Thyroid gland (tissue), 4 donors: ENCODE data around the gene IL6ST. TPM values are rescaled to one million over a fixed set of nuclear protein-coding genes. Genes with fewer than 3 reads are reported as not detected.

Experiments used
- DNase-seq, 2 donors: peaks; one replicate each; pipeline ENCODE4 v3.0.0-alpha.2; 2019
- H3K27ac ChIP-seq, 3 donors: fragments of 200-600 bp; sonication (generic); 1 replicate in 2 of 3; 2 replicates in 1 of 3; pipeline ENCODE4 v1.5.1; 2016 to 2019; ENCODE audit warnings: mild to moderate bottlenecking in 1 of 3, moderate library complexity in 1 of 3
- H3K27me3 ChIP-seq: fragments of 200-600 bp; sonication (generic); one replicate; pipeline ENCODE4 v1.5.1; 2019
- H3K36me3 ChIP-seq, 2 donors: fragments of 200-600 bp; sonication (generic); one replicate each; pipeline ENCODE4 v1.5.1; 2016 to 2019
- H3K4me1 ChIP-seq, 2 donors: fragments of 200-600 bp; sonication (generic); one replicate each; pipeline ENCODE4 v1.5.1; 2017 to 2019
- H3K4me3 ChIP-seq, 3 donors: fragments of 200-600 bp; sonication (generic); replicated peaks in 1 of 3; 1 replicate in 2 of 3; 2 replicates in 1 of 3; pipeline ENCODE4 v1.5.1; 2016; ENCODE audit warnings: mild to moderate bottlenecking in 1 of 3
- H3K9me3 ChIP-seq: fragments of 200-600 bp; sonication (generic); one replicate; pipeline ENCODE4 v1.5.1; 2017
- POLR2A ChIP-seq, 2 donors: fragments of 450-650 bp; IDR thresholded peaks; one replicate each; pipeline ENCODE4 v1.6.1; 2017; ENCODE audit warnings: antibody characterized with exemption in 2 of 2, mild to moderate bottlenecking in 2 of 2, moderate library complexity in 1 of 2
- WGBS, 2 donors: methylation state at CpG; one replicate each; pipeline ENCODE4 v1.1.5; 2017; 5-methylcytosine and 5-hydroxymethylcytosine counted together
- intact Hi-C: fragments of 100-400 bp; cut with DNase I; formaldehyde crosslinking; loops from one replicate; pipeline ENCODE4 v1.15.1; 2023
- total RNA-seq, 4 donors: library from RNA; depleted of rRNA; stranded (reverse); fragments of >200 nt; gene quantifications; one replicate each; pipeline ENCODE4 v1.2.3, GENCODE V29; 2016
- TF ChIP-seq, protein P1 (sequence below), 6 experiments: fragments of 200-600 bp in 3 of 6; fragments of 450-650 bp in 3 of 6; sonication (generic) in 3 of 6; IDR thresholded peaks; one replicate each; pipeline ENCODE4 v1.5.1; 2016 to 2019; ENCODE audit warnings: antibody characterized with exemption in 6 of 6, mild to moderate bottlenecking in 2 of 6, inconsistent platforms in 1 of 6, moderate library complexity in 1 of 6

Gene IL6ST
- total RNA-seq, 4 donors from 2014 or later, result 280 to 550 (median 359) TPM

DNA sequence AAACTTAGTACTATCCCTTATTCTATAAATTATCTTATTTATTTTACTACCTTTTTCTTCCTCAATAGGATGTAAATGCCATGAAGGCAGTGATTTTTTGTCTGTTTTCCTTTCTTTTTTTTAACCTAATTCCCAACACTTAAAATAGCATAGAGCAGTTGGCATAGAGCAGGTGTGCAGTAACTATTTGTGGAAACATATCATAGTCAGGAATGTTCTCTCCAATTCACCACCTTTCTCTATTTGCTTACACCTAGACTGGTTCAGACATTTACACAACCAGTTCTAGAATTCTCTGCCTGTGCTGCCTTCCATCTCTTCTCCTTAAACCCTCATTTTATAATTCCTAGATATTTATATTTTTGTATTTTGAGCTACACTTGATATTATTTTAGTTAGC lies 94.0 kb downstream of the IL6ST start:
- intact Hi-C loops, result no loop called here
- Histone ChIP-seq H3K9me3 (no peaks in the 10 kb centered on the region), H3K27me3 (no peaks in the 10 kb centered on the region), H3K4me1 (no peaks in the 10 kb centered on the region), H3K36me3 (no peaks in the 10 kb centered on the region), H3K27ac (no peak overlapping the region), H3K4me3 (no peak overlapping the region)
- TF ChIP-seq, protein P1, sequence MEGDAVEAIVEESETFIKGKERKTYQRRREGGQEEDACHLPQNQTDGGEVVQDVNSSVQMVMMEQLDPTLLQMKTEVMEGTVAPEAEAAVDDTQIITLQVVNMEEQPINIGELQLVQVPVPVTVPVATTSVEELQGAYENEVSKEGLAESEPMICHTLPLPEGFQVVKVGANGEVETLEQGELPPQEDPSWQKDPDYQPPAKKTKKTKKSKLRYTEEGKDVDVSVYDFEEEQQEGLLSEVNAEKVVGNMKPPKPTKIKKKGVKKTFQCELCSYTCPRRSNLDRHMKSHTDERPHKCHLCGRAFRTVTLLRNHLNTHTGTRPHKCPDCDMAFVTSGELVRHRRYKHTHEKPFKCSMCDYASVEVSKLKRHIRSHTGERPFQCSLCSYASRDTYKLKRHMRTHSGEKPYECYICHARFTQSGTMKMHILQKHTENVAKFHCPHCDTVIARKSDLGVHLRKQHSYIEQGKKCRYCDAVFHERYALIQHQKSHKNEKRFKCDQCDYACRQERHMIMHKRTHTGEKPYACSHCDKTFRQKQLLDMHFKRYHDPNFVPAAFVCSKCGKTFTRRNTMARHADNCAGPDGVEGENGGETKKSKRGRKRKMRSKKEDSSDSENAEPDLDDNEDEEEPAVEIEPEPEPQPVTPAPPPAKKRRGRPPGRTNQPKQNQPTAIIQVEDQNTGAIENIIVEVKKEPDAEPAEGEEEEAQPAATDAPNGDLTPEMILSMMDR (IDR thresholded peaks at IDR 0.05), result no peak
- TF ChIP-seq POLR2A (IDR thresholded peaks at IDR 0.05), result no peak
- no peak for DNase-seq

DNA sequence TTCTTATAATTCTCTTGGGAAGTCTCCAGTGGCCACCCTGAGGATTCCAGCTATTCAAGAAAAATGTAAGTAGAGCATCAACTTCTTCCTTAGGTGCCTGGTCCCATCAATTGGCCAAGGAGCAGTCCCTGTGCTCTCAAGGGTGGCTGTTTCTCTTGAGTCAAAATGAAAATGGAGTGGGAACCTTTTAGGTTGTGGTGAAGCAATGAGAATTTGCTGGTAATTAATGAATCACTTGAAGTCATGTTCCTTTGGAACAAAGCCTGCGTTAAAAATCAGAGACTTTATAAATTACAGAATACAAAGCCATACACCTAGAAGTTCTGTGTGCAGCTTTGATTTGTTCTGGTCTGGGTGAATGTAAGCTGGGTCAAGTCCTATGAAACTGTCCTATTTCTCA lies 94.7 kb downstream of the IL6ST start:
- Histone ChIP-seq H3K27me3 (no peaks in the 10 kb centered on the region), H3K27ac (no peak overlapping the region), H3K9me3 (no peaks in the 10 kb centered on the region), H3K4me3 (no peak overlapping the region), H3K36me3 (no peaks in the 10 kb centered on the region), H3K4me1 (no peaks in the 10 kb centered on the region)
- TF ChIP-seq POLR2A (IDR thresholded peaks at IDR 0.05), result no peak
- TF ChIP-seq, protein P1 (IDR thresholded peaks at IDR 0.05), result no peak
- intact Hi-C loops, result no loop called here
- no peak for DNase-seq
- 93 to 100% methylated on average over 1 of the region's 1 CpG for WGBS, 2 donors

DNA sequence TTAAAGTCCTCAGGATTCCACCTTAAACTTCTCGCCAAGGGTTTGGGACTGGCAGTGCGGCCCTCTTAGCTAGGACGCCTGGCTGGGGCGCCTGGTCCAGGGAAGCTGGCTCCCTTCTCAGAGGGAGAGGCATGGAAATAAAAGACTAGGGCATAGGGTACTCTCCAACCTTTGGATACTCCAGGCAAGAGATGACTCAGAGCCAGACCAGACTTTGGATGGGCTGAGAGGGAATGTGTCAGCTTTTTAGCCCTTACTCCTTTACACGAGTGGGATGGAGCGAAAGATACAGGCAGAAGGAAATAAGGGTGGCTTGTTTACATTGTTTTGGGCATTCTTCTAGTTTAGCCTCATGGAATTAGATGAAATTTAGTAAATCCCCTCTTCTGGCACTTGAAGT lies 95.4 kb downstream of the IL6ST start:
- H3K9me3 ChIP-seq, result no peaks in the 10 kb centered on the region
- WGBS, 2 donors, result 88 to 89% methylated on average over 6 of the region's 6 CpGs
- H3K27me3 ChIP-seq, result no peaks in the 10 kb centered on the region
- H3K4me3 ChIP-seq, result no peak overlapping the region
- no peaks in the 10 kb centered on the region for H3K36me3 ChIP-seq
- H3K4me1 ChIP-seq, result no peaks in the 10 kb centered on the region
- no peak for DNase-seq
- intact Hi-C loops, result no loop called here
- no peak overlapping the region for H3K27ac ChIP-seq
- TF ChIP-seq, protein P1 (IDR thresholded peaks at IDR 0.05), result no peak
- no peak for TF ChIP-seq POLR2A (IDR thresholded peaks at IDR 0.05)

- H3K4me1 ChIP-seq, result no peaks in the 10 kb centered on the region
- no peak overlapping the region for H3K27ac ChIP-seq
- DNase-seq, result peak in 1 of 2 donors; percentile 14
- H3K27me3 ChIP-seq, result no peaks in the 10 kb centered on the region
- intact Hi-C loops, result no loop called here
- no peaks in the 10 kb centered on the region for H3K9me3 ChIP-seq
- H3K4me3 ChIP-seq, result no peak overlapping the region
- no peaks in the 10 kb centered on the region for H3K36me3 ChIP-seq
- WGBS, 2 donors, result 65 to 73% methylated on average over 14 of the region's 14 CpGs
- TF ChIP-seq, protein P1 (IDR thresholded peaks at IDR 0.05), result no peak
- TF ChIP-seq POLR2A (IDR thresholded peaks at IDR 0.05), result no peak
Observed at GRCh38 chr5:55897905-55898304, 96.9 kb downstream of the IL6ST start.

DNA sequence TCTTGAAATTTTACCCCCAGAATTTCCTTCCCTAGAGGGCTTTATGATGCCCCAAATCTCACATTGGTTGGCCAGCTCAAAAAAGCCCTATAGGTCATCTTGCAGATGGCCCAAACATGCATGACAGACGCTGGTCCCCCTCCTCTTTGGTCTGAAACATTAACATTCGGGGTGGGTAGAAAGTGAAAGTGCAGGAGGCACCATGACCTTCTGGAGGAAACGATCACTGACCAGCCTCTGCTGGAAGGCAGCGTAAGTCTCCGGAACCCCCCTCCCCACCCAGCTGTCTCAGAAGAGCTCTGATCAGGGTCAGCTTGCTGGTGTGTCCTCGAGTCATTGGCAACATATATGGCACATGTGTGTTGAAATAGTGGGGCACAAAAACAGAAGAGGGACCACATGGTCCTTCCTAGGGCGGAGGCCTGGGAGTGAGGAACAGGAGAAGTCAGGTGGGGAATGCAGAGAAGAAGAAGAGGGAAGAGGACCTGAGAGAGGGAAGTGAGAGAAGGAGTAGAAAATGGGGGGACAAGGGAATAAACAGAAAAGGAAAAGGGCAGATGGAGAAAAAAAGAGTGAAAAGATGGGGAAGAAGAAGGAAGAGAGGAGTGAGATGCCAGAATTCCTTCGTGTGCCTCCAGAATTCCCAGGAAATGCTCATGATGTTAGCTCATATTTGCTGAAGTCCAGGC lies 97.4 kb downstream of the IL6ST start:
- Histone ChIP-seq H3K36me3 (no peaks in the 10 kb centered on the region), H3K27ac (no peak overlapping the region), H3K9me3 (no peaks in the 10 kb centered on the region), H3K4me3 (no peak overlapping the region), H3K27me3 (no peaks in the 10 kb centered on the region), H3K4me1 (no peaks in the 10 kb centered on the region)
- intact Hi-C loops, result no loop called here
- no peak for TF ChIP-seq POLR2A (IDR thresholded peaks at IDR 0.05)
- TF ChIP-seq, protein P1 (IDR thresholded peaks at IDR 0.05), result no peak
- 79 to 81% methylated on average over 8 of the region's 8 CpGs for WGBS, 2 donors
- no peak for DNase-seq
